Measurements from ENCODE around the gene PSME3IP1.

PSME3IP1 gene

GRCh38 chr16:57223057-57223456, 37.2 kb upstream of the PSME3IP1 start:
- H3F3A ChIP-seq (ENCODE audit: control insufficient read depth, insufficient read depth): no peaks in the 10 kb centered on the region
- H3K27ac ChIP-seq (ENCODE audit: low read depth, low read length): no peak overlapping the region
- H3K4me3 ChIP-seq (ENCODE audit: low read length): no peak overlapping the region
- no peak overlapping the region for H3K4me2 ChIP-seq (ENCODE audit: low read length)
- H3K27me3 ChIP-seq (ENCODE audit: control insufficient read depth, low read length): no peaks in the 10 kb centered on the region
- no peaks in the 10 kb centered on the region for H3K9me2 ChIP-seq (replicated peaks; ENCODE audit: control insufficient read depth, low read length)
- no peaks in the 10 kb centered on the region for H3K79me2 ChIP-seq (ENCODE audit: control insufficient read depth, low read length)
- peaks cover 16% of the 10 kb centered on the region for H3K4me1 ChIP-seq (ENCODE audit: control insufficient read depth, low read length)
- peaks cover 59% of the 10 kb centered on the region for H3K36me3 ChIP-seq (ENCODE audit: control insufficient read depth, low read length)
- H4K20me1 ChIP-seq (ENCODE audit: control insufficient read depth, insufficient read depth, low read depth, low read length): no peaks in the 10 kb centered on the region
- TF ChIP-seq EZH2phosphoT487 (IDR thresholded peaks at IDR 0.05; ENCODE audit: borderline replicate concordance, low read length): no peak
- no peak for TF ChIP-seq CTCF (IDR thresholded peaks at IDR 0.05; ENCODE audit: low read depth, low read length, poor library complexity, severe bottlenecking)
- H3K9me3 ChIP-seq (ENCODE audit: control insufficient read depth, insufficient read depth, low read length): no peaks in the 10 kb centered on the region

GRCh38 chr16:57216968-57217367, 31.1 kb upstream of the PSME3IP1 start:
- no peak for TF ChIP-seq CTCF (IDR thresholded peaks at IDR 0.05; ENCODE audit: low read depth, low read length, poor library complexity, severe bottlenecking)
- TF ChIP-seq EZH2phosphoT487 (IDR thresholded peaks at IDR 0.05; ENCODE audit: borderline replicate concordance, low read length): no peak
- Histone ChIP-seq H3K36me3 (ENCODE audit: control insufficient read depth, low read length) (peaks cover 66% of the 10 kb centered on the region), H4K20me1 (ENCODE audit: control insufficient read depth, insufficient read depth, low read depth, low read length) (no peaks in the 10 kb centered on the region), H3K4me1 (ENCODE audit: control insufficient read depth, low read length) (no peaks in the 10 kb centered on the region), H3K9me2 (replicated peaks; ENCODE audit: control insufficient read depth, low read length) (no peaks in the 10 kb centered on the region), H3K79me2 (ENCODE audit: control insufficient read depth, low read length) (no peaks in the 10 kb centered on the region), H3K4me2 (ENCODE audit: low read length) (no peak overlapping the region), H3K4me3 (ENCODE audit: low read length) (no peak overlapping the region), H3K27ac (ENCODE audit: low read depth, low read length) (no peak overlapping the region), H3K9me3 (ENCODE audit: control insufficient read depth, insufficient read depth, low read length) (no peaks in the 10 kb centered on the region), H3F3A (ENCODE audit: control insufficient read depth, insufficient read depth) (no peaks in the 10 kb centered on the region), H3K27me3 (ENCODE audit: control insufficient read depth, low read length) (no peaks in the 10 kb centered on the region)

- H3F3A ChIP-seq (ENCODE audit: control insufficient read depth, insufficient read depth): no peaks in the 10 kb centered on the region
- no peaks in the 10 kb centered on the region for H3K27me3 ChIP-seq (ENCODE audit: control insufficient read depth, low read length)
- no peaks in the 10 kb centered on the region for H3K79me2 ChIP-seq (ENCODE audit: control insufficient read depth, low read length)
- H3K9me3 ChIP-seq (ENCODE audit: control insufficient read depth, insufficient read depth, low read length): no peaks in the 10 kb centered on the region
- H3K27ac ChIP-seq (ENCODE audit: low read depth, low read length): no peak overlapping the region
- peaks cover 66% of the 10 kb centered on the region for H3K36me3 ChIP-seq (ENCODE audit: control insufficient read depth, low read length)
- H3K4me1 ChIP-seq (ENCODE audit: control insufficient read depth, low read length): no peaks in the 10 kb centered on the region
- no peak overlapping the region for H3K4me3 ChIP-seq (ENCODE audit: low read length)
- H4K20me1 ChIP-seq (ENCODE audit: control insufficient read depth, insufficient read depth, low read depth, low read length): no peaks in the 10 kb centered on the region
- no peak overlapping the region for H3K4me2 ChIP-seq (ENCODE audit: low read length)
- H3K9me2 ChIP-seq (replicated peaks; ENCODE audit: control insufficient read depth, low read length): no peaks in the 10 kb centered on the region
- TF ChIP-seq EZH2phosphoT487 (IDR thresholded peaks at IDR 0.05; ENCODE audit: borderline replicate concordance, low read length) (no peak), CTCF (IDR thresholded peaks at IDR 0.05; ENCODE audit: low read depth, low read length, poor library complexity, severe bottlenecking) (no peak)
These were observed 27.6 kb upstream of the PSME3IP1 start for GRCh38 chr16:57213462-57213861.

GRCh38 chr16:57209780-57210179, 23.9 kb upstream of the PSME3IP1 start:
- H3K9me3 ChIP-seq (ENCODE audit: control insufficient read depth, insufficient read depth, low read length): no peaks in the 10 kb centered on the region
- no peaks in the 10 kb centered on the region for H3F3A ChIP-seq (ENCODE audit: control insufficient read depth, insufficient read depth)
- H3K27ac ChIP-seq (ENCODE audit: low read depth, low read length): no peak overlapping the region
- no peak overlapping the region for H3K4me2 ChIP-seq (ENCODE audit: low read length)
- TF ChIP-seq EZH2phosphoT487 (IDR thresholded peaks at IDR 0.05; ENCODE audit: borderline replicate concordance, low read length) (no peak), CTCF (IDR thresholded peaks at IDR 0.05; ENCODE audit: low read depth, low read length, poor library complexity, severe bottlenecking) (no peak)
- peaks cover 62% of the 10 kb centered on the region for H3K36me3 ChIP-seq (ENCODE audit: control insufficient read depth, low read length)
- no peaks in the 10 kb centered on the region for H4K20me1 ChIP-seq (ENCODE audit: control insufficient read depth, insufficient read depth, low read depth, low read length)
- H3K9me2 ChIP-seq (replicated peaks; ENCODE audit: control insufficient read depth, low read length): no peaks in the 10 kb centered on the region
- H3K27me3 ChIP-seq (ENCODE audit: control insufficient read depth, low read length): no peaks in the 10 kb centered on the region
- H3K4me1 ChIP-seq (ENCODE audit: control insufficient read depth, low read length): no peaks in the 10 kb centered on the region
- no peaks in the 10 kb centered on the region for H3K79me2 ChIP-seq (ENCODE audit: control insufficient read depth, low read length)
- H3K4me3 ChIP-seq (ENCODE audit: low read length): no peak overlapping the region

Data from DOHH2 (cell line).